ENCODE results near the gene SLMAP.

SLMAP gene

GRCh38 chr3:57923752-57924151, 167.6 kb downstream of the SLMAP start:
- TF ChIP-seq EZH2phosphoT487 (conservative IDR thresholded peaks at IDR 0.05; ENCODE audit: low read length) (no peak), CTCF (IDR thresholded peaks at IDR 0.05; ENCODE audit: insufficient read depth, low read length, poor library complexity, severe bottlenecking) (no peak)
- no peaks in the 10 kb centered on the region for H3K9me3 ChIP-seq (ENCODE audit: insufficient read depth, low read length)

DNA sequence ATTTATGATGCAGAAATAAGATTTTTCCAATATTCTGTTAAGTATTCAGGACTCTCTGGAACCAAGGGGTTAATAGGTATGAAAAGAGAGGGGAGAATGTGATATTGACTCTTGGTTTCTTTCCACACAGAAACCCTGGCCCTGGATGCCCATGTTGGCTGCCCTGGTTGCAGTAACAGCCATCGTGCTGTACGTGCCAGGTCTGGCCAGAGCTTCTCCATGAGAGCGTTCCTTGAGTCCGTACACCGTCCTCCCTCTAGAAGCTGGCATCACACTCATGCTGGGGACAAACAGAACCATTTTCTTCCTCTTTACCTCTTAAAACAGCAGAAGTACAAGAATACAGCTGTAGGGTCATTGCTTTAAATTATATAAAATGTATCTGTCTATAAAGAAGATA, 171.1 kb downstream of the SLMAP start:
- Histone ChIP-seq H3K9me3 (ENCODE audit: insufficient read depth, low read length) (no peaks in the 10 kb centered on the region), H3K4me3 (ENCODE audit: insufficient read depth, low read length, poor library complexity, severe bottlenecking) (no peak overlapping the region), H3K27me3 (ENCODE audit: low read length) (no peaks in the 10 kb centered on the region), H4K20me1 (ENCODE audit: low read depth, low read length) (no peaks in the 10 kb centered on the region), H3K9ac (ENCODE audit: low read length) (no peak overlapping the region), H3K4me2 (ENCODE audit: low read depth, low read length, poor library complexity, severe bottlenecking) (no peak overlapping the region), H3K36me3 (ENCODE audit: low read length) (peaks cover 3% of the 10 kb centered on the region; the same call in 1 of the 2 replicates), H3F3A (ENCODE audit: insufficient read depth) (no peaks in the 10 kb centered on the region), H3K79me2 (ENCODE audit: insufficient read depth, low read length) (no peaks in the 10 kb centered on the region), H2AFZ (ENCODE audit: low read depth, low read length, severe bottlenecking) (no peak overlapping the region), H3K27ac (ENCODE audit: low read depth, low read length) (no peak overlapping the region), H3K9me2 (replicated peaks; ENCODE audit: insufficient read depth, low read length) (no peaks in the 10 kb centered on the region)
- TF ChIP-seq EZH2phosphoT487 (conservative IDR thresholded peaks at IDR 0.05; ENCODE audit: low read length) (no peak), CTCF (IDR thresholded peaks at IDR 0.05; ENCODE audit: insufficient read depth, low read length, poor library complexity, severe bottlenecking) (no peak)

More at GRCh38 chr3:57923752-57924151, 167.6 kb downstream of the SLMAP start:
- Histone ChIP-seq H3F3A (ENCODE audit: insufficient read depth) (no peaks in the 10 kb centered on the region), H3K4me3 (ENCODE audit: insufficient read depth, low read length, poor library complexity, severe bottlenecking) (no peak overlapping the region), H3K27me3 (ENCODE audit: low read length) (no peaks in the 10 kb centered on the region), H3K9ac (ENCODE audit: low read length) (no peak overlapping the region), H4K20me1 (ENCODE audit: low read depth, low read length) (no peaks in the 10 kb centered on the region), H3K36me3 (ENCODE audit: low read length) (peaks cover 3% of the 10 kb centered on the region; the same call in 1 of the 2 replicates), H3K27ac (ENCODE audit: low read depth, low read length) (no peak overlapping the region), H2AFZ (ENCODE audit: low read depth, low read length, severe bottlenecking) (no peak overlapping the region), H3K4me2 (ENCODE audit: low read depth, low read length, poor library complexity, severe bottlenecking) (no peak overlapping the region), H3K79me2 (ENCODE audit: insufficient read depth, low read length) (no peaks in the 10 kb centered on the region), H3K9me2 (replicated peaks; ENCODE audit: insufficient read depth, low read length) (no peaks in the 10 kb centered on the region)

- H3K79me2 ChIP-seq (ENCODE audit: insufficient read depth, low read length), result no peaks in the 10 kb centered on the region
- no peak for TF ChIP-seq EZH2phosphoT487 (conservative IDR thresholded peaks at IDR 0.05; ENCODE audit: low read length)
- TF ChIP-seq CTCF (IDR thresholded peaks at IDR 0.05; ENCODE audit: insufficient read depth, low read length, poor library complexity, severe bottlenecking), result no peak
- no peak overlapping the region for H3K4me3 ChIP-seq (ENCODE audit: insufficient read depth, low read length, poor library complexity, severe bottlenecking)
- no peaks in the 10 kb centered on the region for H3K27me3 ChIP-seq (ENCODE audit: low read length)
- no peak overlapping the region for H3K27ac ChIP-seq (ENCODE audit: low read depth, low read length)
- no peaks in the 10 kb centered on the region for H3K9me2 ChIP-seq (replicated peaks; ENCODE audit: insufficient read depth, low read length)
- no peaks in the 10 kb centered on the region for H3K9me3 ChIP-seq (ENCODE audit: insufficient read depth, low read length)
- no peak overlapping the region for H2AFZ ChIP-seq (ENCODE audit: low read depth, low read length, severe bottlenecking)
- H3K4me2 ChIP-seq (ENCODE audit: low read depth, low read length, poor library complexity, severe bottlenecking), result no peak overlapping the region
- no peaks in the 10 kb centered on the region for H3F3A ChIP-seq (ENCODE audit: insufficient read depth)
- H3K36me3 ChIP-seq (ENCODE audit: low read length), result peaks cover 3% of the 10 kb centered on the region; the same call in 1 of the 2 replicates
- no peak overlapping the region for H3K9ac ChIP-seq (ENCODE audit: low read length)
- no peaks in the 10 kb centered on the region for H4K20me1 ChIP-seq (ENCODE audit: low read depth, low read length)
These were observed 171.8 kb downstream of the SLMAP start for GRCh38 chr3:57927916-57928315.
